Epithelial cell of proximal tubule (primary cell): ENCODE data around the gene LDLRAD4. TPM values are rescaled to one million over a fixed set of nuclear protein-coding genes. Genes with fewer than 3 reads are reported as not detected.

ENCODE experiments used
- DNase-seq: peaks from one replicate; pipeline ENCODE4 v3.0.0-alpha.2; 2011; ENCODE audit warnings: low read depth
- H3K4me3 ChIP-seq: 2 replicates; pipeline ENCODE4 v1.5.1; 2011; ENCODE audit warnings: low read depth, mild to moderate bottlenecking, low read length
- CTCF ChIP-seq: conservative IDR thresholded peaks from 2 replicates; pipeline ENCODE4 v1.5.1; 2012; ENCODE audit warnings: low read depth, mild to moderate bottlenecking, low read length
- total RNA-seq: library from RNA; depleted of rRNA; stranded (reverse); fragments of >200 nt; gene quantifications from 2 replicates; pipeline ENCODE4 v1.2.3, GENCODE V29; 2015

LDLRAD4 gene
- total RNA-seq, 1 donor from 2014 or later, result under 0.01 TPM

- no peak for TF ChIP-seq CTCF
- no peak for DNase-seq
- no peak overlapping the region for H3K4me3 ChIP-seq
Observed at GRCh38 chr18:13481820-13482617, 263.5 kb downstream of the LDLRAD4 start.

- no peak for DNase-seq
- H3K4me3 ChIP-seq, result no peak overlapping the region
- TF ChIP-seq CTCF, result no peak
Observed at GRCh38 chr18:13482618-13482945, 264.0 kb downstream of the LDLRAD4 start.

GRCh38 chr18:13483316-13484270, 265.0 kb downstream of the LDLRAD4 start:
- no peak for DNase-seq
- no peak overlapping the region for H3K4me3 ChIP-seq
- TF ChIP-seq CTCF, result no peak

GRCh38 chr18:13485182-13485581, 266.6 kb downstream of the LDLRAD4 start:
- no peak for TF ChIP-seq CTCF
- no peak for DNase-seq
- H3K4me3 ChIP-seq, result no peak overlapping the region

- no peak for DNase-seq
- no peak overlapping the region for H3K4me3 ChIP-seq
- TF ChIP-seq CTCF, result no peak
Observed at GRCh38 chr18:13485604-13486003, 267.0 kb downstream of the LDLRAD4 start.

- no peak for TF ChIP-seq CTCF
- H3K4me3 ChIP-seq, result no peak overlapping the region
- no peak for DNase-seq
Observed at GRCh38 chr18:13486284-13486683, 267.7 kb downstream of the LDLRAD4 start.
